K562 (cell line): Measurements from ENCODE around the gene RAB14. TPM values are rescaled to one million over a fixed set of nuclear protein-coding genes. Genes with fewer than 3 reads are reported as not detected.

Source experiments
- ASH1L ChIP-seq: fragments of 450-650 bp; IDR thresholded peaks from 2 replicates; pipeline ENCODE4 v1.6.1; 2018; ENCODE audit warnings: borderline replicate concordance, mild to moderate bottlenecking, low read depth; ENCODE audit not compliant: partially characterized antibody
- CBFA2T3 ChIP-seq: fragments of 450-650 bp; IDR thresholded peaks from 2 replicates; pipeline ENCODE4 v1.6.1; 2017
- CREB3L1 ChIP-seq: fragments of 450-650 bp; IDR thresholded peaks from 2 replicates; pipeline ENCODE4 v1.6.1; 2014; ENCODE audit warnings: low read depth, mild to moderate bottlenecking, moderate library complexity, borderline replicate concordance
- DEAF1 ChIP-seq: fragments of 450-650 bp; formaldehyde crosslinking; IDR thresholded peaks from 2 replicates; pipeline ENCODE4 v1.4.0; 2020; ENCODE audit warnings: mild to moderate bottlenecking, moderate library complexity
- DNMT1 ChIP-seq: fragments of 450-650 bp; IDR thresholded peaks from 2 replicates; pipeline ENCODE4 v1.6.1; 2016; ENCODE audit warnings: antibody characterized with exemption, mild to moderate bottlenecking
- EP400 ChIP-seq: fragments of 450-650 bp; IDR thresholded peaks from 2 replicates; pipeline ENCODE4 v1.6.1; 2017; ENCODE audit warnings: antibody characterized with exemption, mild to moderate bottlenecking, moderate library complexity
- ILK ChIP-seq: fragments of 450-650 bp; IDR thresholded peaks from 2 replicates; pipeline ENCODE4 v1.6.1; 2016; ENCODE audit warnings: missing genetic modification characterization, low read depth, mild to moderate bottlenecking, missing compliant biosample characterization, moderate library complexity, borderline replicate concordance
- MAFK ChIP-seq: IDR thresholded peaks from 2 replicates; pipeline ENCODE4 v1.6.1; 2011; ENCODE audit warnings: low read length, improper control_type of control experiment
- NFATC3 ChIP-seq: fragments of 450-650 bp; IDR thresholded peaks from 2 replicates; pipeline ENCODE4 v1.6.1; 2017; ENCODE audit warnings: mild to moderate bottlenecking
- NR0B1 ChIP-seq: fragments of 450-650 bp; IDR thresholded peaks from one replicate; pipeline ENCODE4 v1.6.1; 2018; ENCODE audit warnings: mild to moderate bottlenecking, moderate library complexity; ENCODE audit not compliant: partially characterized antibody
- PRMT5 ChIP-seq: sonication (generic); formaldehyde crosslinking; IDR thresholded peaks from 2 replicates; pipeline ENCODE4 v1.5.0; 2020; ENCODE audit warnings: missing genetic modification reagents
- SPI1 ChIP-seq: IDR thresholded peaks from 2 replicates; pipeline ENCODE4 v1.6.1; 2011; ENCODE audit warnings: low read depth, low read length, control low read depth, borderline replicate concordance
- TRIM24 ChIP-seq, 2 experiments: fragments of 450-650 bp; IDR thresholded peaks; 2 replicates each; pipeline ENCODE4 v1.6.1; 2016
- ZFP36 ChIP-seq: fragments of 150-350 bp; IDR thresholded peaks from 2 replicates; pipeline ENCODE4 v1.6.1; 2018; ENCODE audit warnings: low read length, low read depth; ENCODE audit not compliant: partially characterized antibody
- ZMIZ1 ChIP-seq, 2 experiments: fragments of 150-350 bp in 1 of 2; IDR thresholded peaks; 2 replicates each; pipeline ENCODE4 v1.6.1; 2012 to 2016; ENCODE audit warnings: low read depth in 2 of 2, low read length in 2 of 2, mild to moderate bottlenecking in 1 of 2, moderate library complexity in 1 of 2
- ZNF584 ChIP-seq: fragments of 200-800 bp; sonication (Bioruptor generic); IDR thresholded peaks from 2 replicates; pipeline ENCODE4 v1.6.1; 2016; ENCODE audit warnings: low read depth, mild to moderate bottlenecking, missing genetic modification characterization, missing compliant biosample characterization
- polyA plus RNA-seq, 8 experiments: library from polyadenylated mRNA; depleted of rRNA in 4 of 8; stranded (reverse) in 5 of 8; unstranded in 3 of 8; fragments of >200 nt; fragmentation: Nextera tagmentation in 2 of 8; fragmentation: Illumina TruSeq in 1 of 8; extraction: Ambion mirVana in 2 of 8; extraction: Trizol in 1 of 8; gene quantifications; 2 replicates each; pipeline versions ENCODE4 v1.2.1 to v1.2.3, GENCODE V29; 2011 to 2014; ENCODE audit warnings: inconsistent platforms in 1 of 8, missing spikeins in 1 of 8
- total RNA-seq, 7 experiments: library from RNA; depleted of rRNA in 6 of 7; stranded (reverse); fragments of >200 nt in 6 of 7; fragmentation: Illumina TruSeq in 2 of 7; extraction: Trizol in 2 of 7; gene quantifications; 2 replicates each; pipeline versions ENCODE4 v1.2.1 to v1.2.3, GENCODE V29; 2011 to 2021; ENCODE audit warnings: low replicate concordance in 1 of 7
- TF ChIP-seq, protein P1 (sequence below), 2 experiments: fragments of 450-650 bp; conservative IDR thresholded peaks; 2 replicates each; pipeline ENCODE4 v1.6.1; 2017; ENCODE audit warnings: mild to moderate bottlenecking in 2 of 2, moderate library complexity in 2 of 2

Gene RAB14
- total and polyA plus RNA-seq, 9 of the 15 experiments (the other 6 are each of a cell fraction or from before 2014, with no cell fraction given), result 10.3 to 41.8 (median 20.9) TPM

DNA sequence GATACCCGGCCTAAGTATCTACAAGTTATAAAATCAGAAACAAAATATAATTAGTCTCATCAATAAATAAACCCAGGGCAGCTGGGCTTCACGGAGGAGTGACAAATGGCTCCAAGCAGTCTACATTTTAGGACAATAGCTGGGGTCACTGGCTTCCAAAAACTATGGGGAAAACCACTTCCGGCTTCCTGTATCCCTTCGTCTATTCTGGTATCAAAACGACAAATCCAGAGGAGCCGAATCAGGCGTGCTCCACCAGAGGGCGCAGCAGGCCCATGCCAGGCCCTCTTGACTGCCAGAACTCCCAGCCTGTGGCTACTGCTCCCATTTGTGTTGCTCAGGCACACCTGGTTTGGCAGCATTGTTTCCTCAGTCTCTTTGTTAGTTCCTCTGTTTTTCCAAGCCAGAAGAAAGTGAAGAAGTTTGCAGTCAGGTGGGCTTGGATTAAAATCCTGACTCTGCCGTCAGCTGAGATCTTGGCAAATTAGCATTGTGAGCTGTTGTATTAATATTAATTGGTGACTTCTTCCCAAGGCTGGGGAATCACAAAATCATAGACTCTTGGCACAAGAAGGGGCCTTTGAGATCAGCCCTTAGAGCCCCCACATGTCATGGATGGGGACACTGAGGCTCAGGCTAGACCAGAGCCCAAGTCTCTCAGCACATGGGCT lies 11.6 kb upstream of the RAB14 start (continued):
- TF ChIP-seq ZMIZ1 (IDR thresholded peaks at IDR 0.05; ENCODE audit: low read depth in 2 of 2, low read length in 2 of 2), result peak in 1 of 2 experiments; percentile 14; a peak in 1 of 4 replicates
- TF ChIP-seq EP400, result no peak
- TF ChIP-seq DEAF1 (CRISPR knock-in tag), result peak; percentile 95
- peak; percentile 57 for TF ChIP-seq ZFP36
- TF ChIP-seq NFATC3, result no peak
- no peak for TF ChIP-seq ILK
- TF ChIP-seq ZNF584, result 0 out of 2 replicates have a peak, but pooled peaks have one; percentile 55
- 0 out of 2 replicates have a peak, but pooled peaks have one; percentile 8 for TF ChIP-seq MAFK
- TF ChIP-seq DNMT1, result no peak
- no peak for TF ChIP-seq NR0B1
- TF ChIP-seq CREB3L1, result no peak
- TF ChIP-seq TRIM24 (IDR thresholded peaks at IDR 0.05), result no peak; a peak in 1 of 4 replicates
- TF ChIP-seq, protein P1, sequence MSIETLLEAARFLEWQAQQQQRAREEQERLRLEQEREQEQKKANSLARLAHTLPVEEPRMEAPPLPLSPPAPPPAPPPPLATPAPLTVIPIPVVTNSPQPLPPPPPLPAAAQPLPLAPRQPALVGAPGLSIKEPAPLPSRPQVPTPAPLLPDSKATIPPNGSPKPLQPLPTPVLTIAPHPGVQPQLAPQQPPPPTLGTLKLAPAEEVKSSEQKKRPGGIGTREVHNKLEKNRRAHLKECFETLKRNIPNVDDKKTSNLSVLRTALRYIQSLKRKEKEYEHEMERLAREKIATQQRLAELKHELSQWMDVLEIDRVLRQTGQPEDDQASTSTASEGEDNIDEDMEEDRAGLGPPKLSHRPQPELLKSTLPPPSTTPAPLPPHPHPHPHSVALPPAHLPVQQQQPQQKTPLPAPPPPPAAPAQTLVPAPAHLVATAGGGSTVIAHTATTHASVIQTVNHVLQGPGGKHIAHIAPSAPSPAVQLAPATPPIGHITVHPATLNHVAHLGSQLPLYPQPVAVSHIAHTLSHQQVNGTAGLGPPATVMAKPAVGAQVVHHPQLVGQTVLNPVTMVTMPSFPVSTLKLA (conservative IDR thresholded peaks at IDR 0.05), result peak in 1 of 2 experiments; percentile 22; a peak in 1 of 4 replicates
- TF ChIP-seq CBFA2T3, result no peak
- no peak for TF ChIP-seq PRMT5 (CRISPR knock-in tag)
- TF ChIP-seq SPI1, result 0 out of 2 replicates have a peak, but pooled peaks have one; percentile 29
- no peak for TF ChIP-seq ASH1L
